Measurements from ENCODE around the gene NREP.

NREP gene

GRCh38 chr5:111765613-111766571 is 8.9 kb upstream of the NREP start:
- Histone ChIP-seq H4K20me1 (ENCODE audit: insufficient read depth, low read length) (no peaks in the 10 kb centered on the region), H3K36me3 (ENCODE audit: insufficient read depth, low read length) (no peaks in the 10 kb centered on the region), H3K27me3 (ENCODE audit: insufficient read depth, low read length, poor library complexity) (no peaks in the 10 kb centered on the region), H3K79me2 (ENCODE audit: insufficient read depth, low read length) (no peaks in the 10 kb centered on the region), H2AFZ (ENCODE audit: low read depth, low read length) (peak overlapping the region; percentile 29; the same call in 1 of the 2 replicates), H3K4me1 (ENCODE audit: insufficient read depth, low read length) (peaks cover 14% of the 10 kb centered on the region; the same call in 1 of the 2 replicates), H3K27ac (ENCODE audit: low read length) (no peak overlapping the region), H3K9ac (ENCODE audit: low read depth, low read length) (no peak overlapping the region), H3K4me2 (ENCODE audit: insufficient read depth, low read length) (no peak overlapping the region), H3K9me3 (ENCODE audit: insufficient read depth, low read length, severe bottlenecking) (no peaks in the 10 kb centered on the region), H3K4me3 (ENCODE audit: low read depth in 1 of 2, low read length in 2 of 2) (no peak overlapping the region)
- DNase-seq: no peak
- TF ChIP-seq CTCF (IDR thresholded peaks at IDR 0.05; ENCODE audit: borderline replicate concordance, extremely low read depth, low read length, poor library complexity, severe bottlenecking): no peak
- TF ChIP-seq EZH2 (IDR thresholded peaks at IDR 0.05; ENCODE audit: borderline replicate concordance, low read depth, low read length, severe bottlenecking): no peak
- no peak for ATAC-seq (ENCODE audit: insufficient read depth, low read depth)

GRCh38 chr5:111764019-111764418 is 7.0 kb upstream of the NREP start:
- Histone ChIP-seq H3K9me3 (ENCODE audit: insufficient read depth, low read length, severe bottlenecking) (no peaks in the 10 kb centered on the region), H3K27me3 (ENCODE audit: insufficient read depth, low read length, poor library complexity) (no peaks in the 10 kb centered on the region), H3K9ac (ENCODE audit: low read depth, low read length) (no peak overlapping the region), H3K4me1 (ENCODE audit: insufficient read depth, low read length) (peaks cover 12% of the 10 kb centered on the region), H3K4me2 (ENCODE audit: insufficient read depth, low read length) (no peak overlapping the region), H4K20me1 (ENCODE audit: insufficient read depth, low read length) (no peaks in the 10 kb centered on the region), H3K4me3 (ENCODE audit: low read depth in 1 of 2, low read length in 2 of 2) (no peak overlapping the region), H3K36me3 (ENCODE audit: insufficient read depth, low read length) (no peaks in the 10 kb centered on the region), H2AFZ (ENCODE audit: low read depth, low read length) (no peak overlapping the region), H3K27ac (ENCODE audit: low read length) (no peak overlapping the region), H3K79me2 (ENCODE audit: insufficient read depth, low read length) (no peaks in the 10 kb centered on the region)
- TF ChIP-seq EZH2 (IDR thresholded peaks at IDR 0.05; ENCODE audit: borderline replicate concordance, low read depth, low read length, severe bottlenecking): no peak
- TF ChIP-seq CTCF (IDR thresholded peaks at IDR 0.05; ENCODE audit: borderline replicate concordance, extremely low read depth, low read length, poor library complexity, severe bottlenecking): no peak
- no peak for DNase-seq
- ATAC-seq (ENCODE audit: insufficient read depth, low read depth): no peak

- no peak overlapping the region for H2AFZ ChIP-seq (ENCODE audit: low read depth, low read length)
- H3K79me2 ChIP-seq (ENCODE audit: insufficient read depth, low read length): no peaks in the 10 kb centered on the region
- DNase-seq (no peak), ATAC-seq (ENCODE audit: insufficient read depth, low read depth) (no peak)
- H3K9me3 ChIP-seq (ENCODE audit: insufficient read depth, low read length, severe bottlenecking): no peaks in the 10 kb centered on the region
- TF ChIP-seq CTCF (IDR thresholded peaks at IDR 0.05; ENCODE audit: borderline replicate concordance, extremely low read depth, low read length, poor library complexity, severe bottlenecking): no peak
- TF ChIP-seq EZH2 (IDR thresholded peaks at IDR 0.05; ENCODE audit: borderline replicate concordance, low read depth, low read length, severe bottlenecking): no peak
- peaks cover 19% of the 10 kb centered on the region for H3K4me1 ChIP-seq (ENCODE audit: insufficient read depth, low read length)
- no peaks in the 10 kb centered on the region for H3K36me3 ChIP-seq (ENCODE audit: insufficient read depth, low read length)
- H3K4me2 ChIP-seq (ENCODE audit: insufficient read depth, low read length): no peak overlapping the region
- H3K4me3 ChIP-seq (ENCODE audit: low read depth in 1 of 2, low read length in 2 of 2): no peak overlapping the region
- no peaks in the 10 kb centered on the region for H4K20me1 ChIP-seq (ENCODE audit: insufficient read depth, low read length)
- H3K27me3 ChIP-seq (ENCODE audit: insufficient read depth, low read length, poor library complexity): no peaks in the 10 kb centered on the region
- H3K27ac ChIP-seq (ENCODE audit: low read length): no peak overlapping the region
- H3K9ac ChIP-seq (ENCODE audit: low read depth, low read length): no peak overlapping the region
Measured at GRCh38 chr5:111762895-111763294, 5.9 kb upstream of the NREP start.
